Neural crest cell (in vitro differentiated cells): ENCODE data around the gene ASCL4. TPM values are rescaled to one million over a fixed set of nuclear protein-coding genes. Genes with fewer than 3 reads are reported as not detected.

ENCODE experiments used
- DNase-seq: peaks from one replicate; pipeline ENCODE4 v3.0.0; 2021; ENCODE audit warnings: low read depth, mixed read lengths, low spot score
- H3K27ac Mint-ChIP-seq: one replicate; pipeline ENCODE4 v1.8.0; 2021; ENCODE audit warnings: mild to moderate bottlenecking, mixed read lengths; ENCODE audit not compliant: unreplicated experiment
- H3K27me3 Mint-ChIP-seq: 2 replicates; pipeline ENCODE4 v1.8.0; 2021; ENCODE audit warnings: low read depth, mild to moderate bottlenecking, mixed read lengths
- H3K36me3 Mint-ChIP-seq: 2 replicates; pipeline ENCODE4 v1.8.0; 2021; ENCODE audit warnings: low read depth, mild to moderate bottlenecking, mixed read lengths
- H3K4me1 Mint-ChIP-seq: 2 replicates; pipeline ENCODE4 v1.8.0; 2021; ENCODE audit warnings: mixed read lengths
- H3K4me3 Mint-ChIP-seq: one replicate; pipeline ENCODE4 v1.8.0; 2021; ENCODE audit warnings: mild to moderate bottlenecking, mixed read lengths
- H3K9me3 Mint-ChIP-seq: 2 replicates; pipeline ENCODE4 v1.8.0; 2021; ENCODE audit warnings: mixed read lengths
- CTCF ChIP-seq: fragments of 200-600 bp; sonication (generic); conservative IDR thresholded peaks from 2 replicates; pipeline ENCODE4 v1.5.0; 2021; ENCODE audit warnings: antibody characterized with exemption, mild to moderate bottlenecking
- total RNA-seq: library from RNA; stranded (reverse); gene quantifications from 2 replicates; pipeline ENCODE4 v1.2.1, GENCODE V29; 2021

ASCL4 gene
- total RNA-seq, 1 donor from 2014 or later, result not detected

- Mint-ChIP-seq H3K27me3 (peaks cover 80% of the 10 kb centered on the region), H3K27ac (no peak overlapping the region), H3K4me3 (no peak overlapping the region), H3K36me3 (no peaks in the 10 kb centered on the region), H3K9me3 (no peaks in the 10 kb centered on the region), H3K4me1 (peaks cover 4% of the 10 kb centered on the region)
- no peak for DNase-seq
- no peak for TF ChIP-seq CTCF
Observed at GRCh38 chr12:107779077-107779831, 4.8 kb downstream of the ASCL4 start.

DNA sequence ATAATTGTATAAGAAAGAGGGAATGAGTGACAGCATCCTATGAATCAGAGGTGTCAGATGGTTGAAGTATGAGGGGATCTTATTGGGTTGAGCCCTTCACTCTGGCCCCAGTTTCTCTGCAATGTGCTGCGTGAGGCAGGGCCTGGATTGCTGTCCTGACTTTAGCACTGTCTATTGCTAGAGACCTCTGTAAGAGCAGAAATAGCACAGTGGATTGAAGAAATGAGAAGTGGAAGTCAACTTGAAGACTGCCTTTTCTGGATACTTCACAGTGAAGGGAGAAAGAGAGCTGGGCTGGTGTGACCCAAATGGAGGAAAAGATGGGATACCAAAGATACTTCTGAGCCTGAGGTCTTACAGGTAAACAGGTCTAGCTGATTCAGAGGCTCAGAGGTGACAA lies 5.8 kb downstream of the ASCL4 start:
- no peak overlapping the region for H3K27ac Mint-ChIP-seq
- no peaks in the 10 kb centered on the region for H3K4me1 Mint-ChIP-seq
- TF ChIP-seq CTCF, result no peak
- H3K4me3 Mint-ChIP-seq, result no peak overlapping the region
- DNase-seq, result no peak
- peaks cover 71% of the 10 kb centered on the region for H3K27me3 Mint-ChIP-seq
- H3K9me3 Mint-ChIP-seq, result no peaks in the 10 kb centered on the region
- H3K36me3 Mint-ChIP-seq, result no peaks in the 10 kb centered on the region

- no peak for TF ChIP-seq CTCF
- Mint-ChIP-seq H3K27me3 (peaks cover 55% of the 10 kb centered on the region), H3K36me3 (no peaks in the 10 kb centered on the region), H3K4me1 (no peaks in the 10 kb centered on the region), H3K4me3 (no peak overlapping the region), H3K9me3 (no peaks in the 10 kb centered on the region), H3K27ac (no peak overlapping the region)
- no peak for DNase-seq
Observed at GRCh38 chr12:107782067-107782466, 7.6 kb downstream of the ASCL4 start.

DNA sequence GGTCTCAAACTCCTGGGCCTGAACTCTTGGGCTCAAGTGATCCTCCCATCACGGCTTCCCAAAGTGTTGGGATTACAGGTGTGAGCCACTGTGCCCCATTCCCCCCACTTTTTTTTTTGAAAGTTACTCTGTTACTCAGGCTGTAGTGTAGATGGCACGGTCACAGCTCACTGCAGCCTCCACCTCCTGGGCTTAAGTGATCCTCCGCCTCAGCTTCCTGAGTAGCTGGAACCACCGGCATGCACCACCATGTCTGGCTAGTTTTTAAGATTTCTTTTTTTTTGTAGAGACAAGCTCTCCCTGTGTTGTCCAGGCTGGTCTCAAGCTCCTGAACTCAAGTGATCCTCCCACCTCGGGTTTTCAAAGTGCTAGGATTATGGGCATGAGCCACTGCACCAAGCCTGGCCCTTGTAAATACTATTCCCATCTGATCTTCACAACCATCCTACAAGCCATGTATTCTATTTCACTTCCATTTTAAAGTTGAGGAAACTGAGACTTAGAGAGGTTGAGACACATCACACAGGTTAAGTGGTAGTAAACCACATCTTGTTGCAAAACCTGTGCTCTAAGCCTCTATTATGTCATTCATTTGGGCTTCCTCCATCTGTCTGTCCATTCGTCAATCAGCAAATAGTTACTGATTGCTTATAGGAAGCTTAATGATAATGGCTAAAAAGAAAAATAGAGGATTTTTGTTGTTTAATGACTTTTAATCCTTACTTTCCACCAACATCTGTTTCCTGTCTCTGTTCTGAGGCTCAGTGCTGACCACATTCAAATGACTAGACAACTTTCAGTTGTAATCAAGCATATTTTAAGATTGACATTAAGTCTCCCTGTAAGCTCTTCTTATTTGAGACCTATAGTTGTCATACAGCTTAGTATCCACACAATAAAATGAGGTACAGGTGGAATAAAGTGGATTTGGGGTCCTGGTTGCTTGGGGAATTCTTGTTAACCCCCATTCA lies 9.2 kb downstream of the ASCL4 start:
- DNase-seq, result no peak
- Mint-ChIP-seq H3K9me3 (no peaks in the 10 kb centered on the region), H3K4me3 (no peak overlapping the region), H3K27me3 (peaks cover 39% of the 10 kb centered on the region), H3K27ac (no peak overlapping the region), H3K4me1 (no peaks in the 10 kb centered on the region), H3K36me3 (no peaks in the 10 kb centered on the region)
- TF ChIP-seq CTCF, result no peak

DNA sequence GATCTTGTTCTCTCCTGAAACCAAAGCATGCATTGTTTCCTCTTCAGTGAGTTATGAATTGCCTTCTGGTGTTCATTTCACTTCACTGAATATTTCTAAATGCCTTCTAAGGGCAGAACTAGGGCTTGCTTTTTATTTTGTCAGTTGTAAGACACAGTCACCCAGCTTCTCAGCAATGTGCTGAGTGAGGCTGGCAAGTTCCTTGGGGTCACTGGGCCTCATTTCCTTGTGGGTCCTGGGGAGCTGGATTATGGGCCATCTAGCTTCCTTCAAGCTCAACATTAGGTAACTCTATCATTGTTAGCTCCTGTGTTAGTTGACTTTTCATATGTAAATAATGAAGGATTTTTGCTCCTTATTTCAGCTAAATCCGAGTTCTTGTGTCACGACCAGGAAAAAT lies 13.8 kb downstream of the ASCL4 start:
- Mint-ChIP-seq H3K4me3 (no peak overlapping the region), H3K4me1 (no peaks in the 10 kb centered on the region), H3K36me3 (no peaks in the 10 kb centered on the region), H3K9me3 (peaks cover 5% of the 10 kb centered on the region), H3K27ac (no peak overlapping the region), H3K27me3 (peaks cover 18% of the 10 kb centered on the region)
- DNase-seq, result no peak
- TF ChIP-seq CTCF, result no peak
